Brain microvascular endothelial cell (primary cell): ENCODE measurements around the gene KRTAP2-2.
A peak's percentile ranks its signal among the peaks of the same experiment; 100 is the strongest.
"Not testable (repeated sequence)": the region's sequence is repeated elsewhere in the genome, so short reads cannot be mapped to it uniquely, and the experiment has no call there.

Experiments
- DNase-seq: peaks from one replicate; pipeline ENCODE4 v3.0.0-alpha.2; 2020
- H3K27ac ChIP-seq: fragments of 250-450 bp; sonication (Bioruptor Pico); 2 replicates; pipeline ENCODE4 v1.5.1; 2020; ENCODE audit warnings: mild to moderate bottlenecking, moderate library complexity
- H3K27me3 ChIP-seq: fragments of 250-450 bp; sonication (Bioruptor Pico); replicated peaks from 2 replicates; pipeline ENCODE4 v1.5.1; 2020; ENCODE audit warnings: mild to moderate bottlenecking
- H3K36me3 ChIP-seq: fragments of 250-450 bp; sonication (Bioruptor Pico); replicated peaks from 2 replicates; pipeline ENCODE4 v1.5.1; 2020; ENCODE audit warnings: mild to moderate bottlenecking
- H3K4me3 ChIP-seq: 2 replicates; pipeline ENCODE4 v1.5.1; 2011; ENCODE audit warnings: low read depth, mild to moderate bottlenecking, control low read depth, low read length, moderate library complexity
- in situ Hi-C: cut with HindIII; loops from 2 replicates; pipeline ENCODE4 v1.10.0; 2017; ENCODE audit warnings: low sequenced_read_pairs, low pct_ligation_motif_present
- TF ChIP-seq, protein P1 (sequence below): IDR thresholded peaks from 2 replicates; pipeline ENCODE4 v1.5.1; 2011; ENCODE audit warnings: low read depth, mild to moderate bottlenecking, moderate library complexity, low read length, control low read depth, inconsistent platforms; ENCODE audit errors: missing control alignments

KRTAP2-2 gene

DNA sequence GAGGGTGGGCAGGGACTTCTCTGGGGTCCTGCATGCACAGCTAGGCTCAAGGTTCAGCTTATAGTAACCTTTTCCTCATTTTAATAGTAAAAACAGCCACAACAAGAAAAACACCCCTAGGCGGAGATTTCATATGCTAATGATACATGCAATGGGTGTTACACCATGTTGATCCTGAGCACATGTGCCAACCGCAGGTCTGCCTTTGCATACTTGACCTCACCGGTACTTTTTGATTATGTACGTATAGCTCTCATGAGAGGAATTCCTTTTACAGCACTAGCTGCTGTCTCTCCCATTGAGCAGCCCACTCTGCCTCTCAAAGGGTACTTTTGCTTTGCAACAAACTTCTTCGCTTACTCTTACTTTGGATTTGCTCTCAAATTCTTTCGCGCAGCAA is 41.0 kb upstream of the KRTAP2-2 start:
- Histone ChIP-seq H3K36me3 (no peaks in the 10 kb centered on the region), H3K4me3 (no peak overlapping the region), H3K27me3 (no peaks in the 10 kb centered on the region), H3K27ac (no peak overlapping the region)
- DNase-seq = no peak
- TF ChIP-seq, protein P1, sequence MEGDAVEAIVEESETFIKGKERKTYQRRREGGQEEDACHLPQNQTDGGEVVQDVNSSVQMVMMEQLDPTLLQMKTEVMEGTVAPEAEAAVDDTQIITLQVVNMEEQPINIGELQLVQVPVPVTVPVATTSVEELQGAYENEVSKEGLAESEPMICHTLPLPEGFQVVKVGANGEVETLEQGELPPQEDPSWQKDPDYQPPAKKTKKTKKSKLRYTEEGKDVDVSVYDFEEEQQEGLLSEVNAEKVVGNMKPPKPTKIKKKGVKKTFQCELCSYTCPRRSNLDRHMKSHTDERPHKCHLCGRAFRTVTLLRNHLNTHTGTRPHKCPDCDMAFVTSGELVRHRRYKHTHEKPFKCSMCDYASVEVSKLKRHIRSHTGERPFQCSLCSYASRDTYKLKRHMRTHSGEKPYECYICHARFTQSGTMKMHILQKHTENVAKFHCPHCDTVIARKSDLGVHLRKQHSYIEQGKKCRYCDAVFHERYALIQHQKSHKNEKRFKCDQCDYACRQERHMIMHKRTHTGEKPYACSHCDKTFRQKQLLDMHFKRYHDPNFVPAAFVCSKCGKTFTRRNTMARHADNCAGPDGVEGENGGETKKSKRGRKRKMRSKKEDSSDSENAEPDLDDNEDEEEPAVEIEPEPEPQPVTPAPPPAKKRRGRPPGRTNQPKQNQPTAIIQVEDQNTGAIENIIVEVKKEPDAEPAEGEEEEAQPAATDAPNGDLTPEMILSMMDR = no peak
- in situ Hi-C loops = no loop called here

- H3K4me3 ChIP-seq, H3K36me3 ChIP-seq, in situ Hi-C loops, H3K27me3 ChIP-seq, DNase-seq, H3K27ac ChIP-seq: not testable (repeated sequence)
These were observed 33.8 kb upstream of the KRTAP2-2 start for GRCh38 chr17:41088760-41089352.

- H3K27me3 ChIP-seq, DNase-seq, H3K4me3 ChIP-seq, H3K27ac ChIP-seq, in situ Hi-C loops, H3K36me3 ChIP-seq: not testable (repeated sequence)
These were observed 29.2 kb upstream of the KRTAP2-2 start, which contains the start of gene KRTAP4-7 for GRCh38 chr17:41084100-41084856. TSS of gene KRTAP4-7 (plus strand) at chr17:41084150. CDS start at chr17:41084207, 57 bp downstream.

- in situ Hi-C loops, H3K27ac ChIP-seq, H3K4me3 ChIP-seq, H3K27me3 ChIP-seq, H3K36me3 ChIP-seq: not testable (repeated sequence)
- DNase-seq = peak; percentile 21
These were observed 28.4 kb upstream of the KRTAP2-2 start for GRCh38 chr17:41083427-41083826.

- DNase-seq = no peak
These were observed 27.6 kb upstream of the KRTAP2-2 start for GRCh38 chr17:41082626-41083025.

GRCh38 chr17:41076788-41077187 is 21.8 kb upstream of the KRTAP2-2 start:
- in situ Hi-C loops = no loop called here
- no peak overlapping the region for H3K27ac ChIP-seq
- H3K4me3 ChIP-seq = no peak overlapping the region
- H3K36me3 ChIP-seq = no peaks in the 10 kb centered on the region
- no peaks in the 10 kb centered on the region for H3K27me3 ChIP-seq
- no peak for DNase-seq
- TF ChIP-seq, protein P1 = no peak

More at GRCh38 chr17:41082626-41083025, 27.6 kb upstream of the KRTAP2-2 start:
- Histone ChIP-seq H3K36me3 (no peaks in the 10 kb centered on the region), H3K27me3 (no peaks in the 10 kb centered on the region), H3K4me3 (no peak overlapping the region), H3K27ac (no peak overlapping the region)
- in situ Hi-C loops = no loop called here
- TF ChIP-seq, protein P1 = no peak

GRCh38 chr17:41073676-41074075 is 18.6 kb upstream of the KRTAP2-2 start:
- TF ChIP-seq, protein P1 = no peak
- in situ Hi-C loops = no loop called here
- DNase-seq = no peak
- H3K27ac ChIP-seq = no peak overlapping the region
- H3K27me3 ChIP-seq = no peaks in the 10 kb centered on the region
- no peaks in the 10 kb centered on the region for H3K36me3 ChIP-seq
- no peak overlapping the region for H3K4me3 ChIP-seq
